Measurements from ENCODE around the gene ANKRD12.

DNA sequence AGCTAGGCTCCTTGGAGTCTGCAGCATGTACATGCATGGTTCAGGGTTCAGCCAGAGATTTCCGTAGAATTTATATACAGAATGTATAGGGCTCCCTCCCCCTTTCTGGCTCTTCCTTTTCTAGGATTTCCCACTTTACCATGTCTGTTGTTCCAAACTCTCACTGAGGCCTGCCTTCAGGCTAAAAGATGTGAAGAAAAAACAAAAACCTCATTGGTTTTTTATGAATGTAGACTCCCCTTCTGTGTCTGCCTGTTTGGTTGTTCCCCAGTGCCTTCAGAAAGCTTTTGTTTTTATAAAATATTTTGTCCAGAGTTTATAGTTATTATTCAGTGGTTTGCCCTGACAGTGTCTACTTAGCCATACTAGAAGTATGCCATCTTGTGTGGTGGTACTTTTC is 30.5 kb upstream of the ANKRD12 start:
- TF ChIP-seq, protein P1, sequence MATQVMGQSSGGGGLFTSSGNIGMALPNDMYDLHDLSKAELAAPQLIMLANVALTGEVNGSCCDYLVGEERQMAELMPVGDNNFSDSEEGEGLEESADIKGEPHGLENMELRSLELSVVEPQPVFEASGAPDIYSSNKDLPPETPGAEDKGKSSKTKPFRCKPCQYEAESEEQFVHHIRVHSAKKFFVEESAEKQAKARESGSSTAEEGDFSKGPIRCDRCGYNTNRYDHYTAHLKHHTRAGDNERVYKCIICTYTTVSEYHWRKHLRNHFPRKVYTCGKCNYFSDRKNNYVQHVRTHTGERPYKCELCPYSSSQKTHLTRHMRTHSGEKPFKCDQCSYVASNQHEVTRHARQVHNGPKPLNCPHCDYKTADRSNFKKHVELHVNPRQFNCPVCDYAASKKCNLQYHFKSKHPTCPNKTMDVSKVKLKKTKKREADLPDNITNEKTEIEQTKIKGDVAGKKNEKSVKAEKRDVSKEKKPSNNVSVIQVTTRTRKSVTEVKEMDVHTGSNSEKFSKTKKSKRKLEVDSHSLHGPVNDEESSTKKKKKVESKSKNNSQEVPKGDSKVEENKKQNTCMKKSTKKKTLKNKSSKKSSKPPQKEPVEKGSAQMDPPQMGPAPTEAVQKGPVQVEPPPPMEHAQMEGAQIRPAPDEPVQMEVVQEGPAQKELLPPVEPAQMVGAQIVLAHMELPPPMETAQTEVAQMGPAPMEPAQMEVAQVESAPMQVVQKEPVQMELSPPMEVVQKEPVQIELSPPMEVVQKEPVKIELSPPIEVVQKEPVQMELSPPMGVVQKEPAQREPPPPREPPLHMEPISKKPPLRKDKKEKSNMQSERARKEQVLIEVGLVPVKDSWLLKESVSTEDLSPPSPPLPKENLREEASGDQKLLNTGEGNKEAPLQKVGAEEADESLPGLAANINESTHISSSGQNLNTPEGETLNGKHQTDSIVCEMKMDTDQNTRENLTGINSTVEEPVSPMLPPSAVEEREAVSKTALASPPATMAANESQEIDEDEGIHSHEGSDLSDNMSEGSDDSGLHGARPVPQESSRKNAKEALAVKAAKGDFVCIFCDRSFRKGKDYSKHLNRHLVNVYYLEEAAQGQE (IDR thresholded peaks at IDR 0.05; ENCODE audit: insufficient read depth in 1 of 2, low read depth in 2 of 2, low read length in 1 of 2): no peak
- TF ChIP-seq POLR2AphosphoS5 (IDR thresholded peaks at IDR 0.05; ENCODE audit: low read depth, low read length): no peak
